IMR-90 (cell line): ENCODE measurements around the gene CSNK1D. TPM values are rescaled to one million over a fixed set of nuclear protein-coding genes. Genes with fewer than 3 reads are reported as not detected.

ENCODE experiments used
- CEBPB ChIP-seq: IDR thresholded peaks from 2 replicates; pipeline ENCODE4 v1.6.1; 2012; ENCODE audit warnings: low read depth, low read length, improper control_type of control experiment
- CHD1 ChIP-seq: IDR thresholded peaks from 2 replicates; pipeline ENCODE4 v1.6.1; 2012; ENCODE audit warnings: low read depth, low read length, improper control_type of control experiment
- FOS ChIP-seq: fragments of 150-350 bp; IDR thresholded peaks from 2 replicates; pipeline ENCODE4 v1.6.1; 2016; ENCODE audit warnings: low read depth, low read length
- RCOR1 ChIP-seq: IDR thresholded peaks from 2 replicates; pipeline ENCODE4 v1.6.1; 2012; ENCODE audit warnings: mild to moderate bottlenecking, low read length, improper control_type of control experiment; ENCODE audit not compliant: insufficient replicate concordance
- polyA plus RNA-seq, 3 experiments: library from polyadenylated mRNA; depleted of rRNA; stranded (reverse); fragments of >200 nt; gene quantifications; 2 replicates each; pipeline ENCODE4 v1.2.3, GENCODE V29; 2012; ENCODE audit warnings: low replicate concordance in 1 of 3
- total RNA-seq: library from RNA; depleted of rRNA; stranded (reverse); fragments of >200 nt; gene quantifications from 2 replicates; pipeline ENCODE4 v1.2.3, GENCODE V29; 2012

The CSNK1D gene
- total and polyA plus RNA-seq, 2 of the 4 experiments (the other 2 are of a cell fraction) = 47.1 to 186 TPM

DNA sequence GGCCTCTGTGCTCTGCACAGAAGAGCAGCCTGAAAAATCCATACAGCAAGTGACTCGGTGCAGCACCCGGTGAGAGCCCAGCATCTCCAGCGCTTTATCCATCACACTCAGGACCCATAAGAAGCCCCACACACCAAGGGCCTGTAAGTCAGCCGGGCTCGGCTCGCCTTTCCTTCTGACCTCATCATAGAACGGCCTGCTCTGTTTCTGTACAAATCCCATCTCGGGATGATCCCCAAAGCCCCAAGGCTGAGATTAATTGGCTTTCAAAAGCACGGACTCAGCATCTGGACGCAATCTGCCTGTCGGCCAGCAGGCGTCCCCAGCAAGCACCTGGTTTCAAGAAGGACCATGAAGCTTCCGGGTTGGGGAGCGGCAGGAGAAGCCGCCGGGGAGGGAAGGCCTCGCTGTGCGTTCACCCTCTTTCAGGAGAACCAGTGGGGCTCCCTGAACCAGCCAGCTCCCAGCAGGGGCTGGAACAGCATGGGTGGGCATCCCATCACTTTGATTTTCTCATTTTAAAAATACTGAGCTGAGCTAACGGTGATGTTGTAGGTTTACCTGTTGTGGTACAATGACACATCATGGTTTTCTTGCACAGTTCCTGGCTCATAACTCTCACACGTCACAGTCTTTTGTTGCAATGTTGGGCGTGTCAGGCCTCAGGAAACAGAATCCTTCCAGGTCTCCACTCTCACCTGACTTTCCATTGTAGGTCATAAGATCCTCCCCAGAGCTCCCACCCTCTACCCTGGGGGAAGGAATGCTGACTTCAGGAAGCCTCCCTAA is 67.6 kb downstream of the CSNK1D start (continued):
- TF ChIP-seq RCOR1 = peak; percentile 18
- no peak for TF ChIP-seq CHD1
- 0 out of 2 replicates have a peak, but pooled peaks have one; percentile 2 for TF ChIP-seq FOS
- peak; percentile 9; the same call in 1 of the 2 replicates for TF ChIP-seq CEBPB
